ENCODE measurements around the gene SSU72. TPM values are rescaled to one million over a fixed set of nuclear protein-coding genes. Genes with fewer than 3 reads are reported as not detected.
A peak's percentile ranks its signal among the peaks of the same experiment; 100 is the strongest.
"Not testable (repeated sequence)": the region's sequence is repeated elsewhere in the genome, so short reads cannot be mapped to it uniquely, and the experiment has no call there.

The SSU72 gene
- total and polyA plus RNA-seq, 5 donors: 112 to 130 (median 113) TPM

GRCh38 chr1:1529936-1530335 is 44.7 kb downstream of the SSU72 start:
- intact Hi-C loops (cut with DNase I): no loop called here
- no peak overlapping the region for H3K4me3 ChIP-seq (ENCODE audit: low read length)
- H3K27ac ChIP-seq (ENCODE audit: low read length): no peak overlapping the region
- ATAC-seq: no peak
- no peaks in the 10 kb centered on the region for H3K27me3 ChIP-seq (ENCODE audit: control insufficient read depth, insufficient read depth)
- WGBS: 98% methylated on average over 8 of the region's 8 CpGs
- no peaks in the 10 kb centered on the region for H3K9me3 ChIP-seq (ENCODE audit: control insufficient read depth, low read length)
- no peaks in the 10 kb centered on the region for H3K4me1 ChIP-seq (ENCODE audit: control insufficient read depth, insufficient read depth, low read length)
- DNase-seq: no peak

- 95% methylated on average over 15 of the region's 18 CpGs for WGBS
- H3K27me3 ChIP-seq (ENCODE audit: control insufficient read depth, insufficient read depth): no peaks in the 10 kb centered on the region
- DNase-seq: no peak
- no peak overlapping the region for H3K27ac ChIP-seq (ENCODE audit: low read length)
- ATAC-seq: no peak
- no peak overlapping the region for H3K4me3 ChIP-seq (ENCODE audit: low read length)
- H3K9me3 ChIP-seq (ENCODE audit: control insufficient read depth, low read length): no peaks in the 10 kb centered on the region
- no peaks in the 10 kb centered on the region for H3K4me1 ChIP-seq (ENCODE audit: control insufficient read depth, insufficient read depth, low read length)
- intact Hi-C loops (cut with DNase I): no loop called here
These were observed 45.3 kb downstream of the SSU72 start for GRCh38 chr1:1529321-1529720.

GRCh38 chr1:1528301-1529267 is 46.1 kb downstream of the SSU72 start:
- ATAC-seq: peak in 1 of 2 donors; percentile 26
- DNase-seq: peak in 1 of 3 donors; percentile 51
- intact Hi-C loops (cut with DNase I): no loop called here

DNA sequence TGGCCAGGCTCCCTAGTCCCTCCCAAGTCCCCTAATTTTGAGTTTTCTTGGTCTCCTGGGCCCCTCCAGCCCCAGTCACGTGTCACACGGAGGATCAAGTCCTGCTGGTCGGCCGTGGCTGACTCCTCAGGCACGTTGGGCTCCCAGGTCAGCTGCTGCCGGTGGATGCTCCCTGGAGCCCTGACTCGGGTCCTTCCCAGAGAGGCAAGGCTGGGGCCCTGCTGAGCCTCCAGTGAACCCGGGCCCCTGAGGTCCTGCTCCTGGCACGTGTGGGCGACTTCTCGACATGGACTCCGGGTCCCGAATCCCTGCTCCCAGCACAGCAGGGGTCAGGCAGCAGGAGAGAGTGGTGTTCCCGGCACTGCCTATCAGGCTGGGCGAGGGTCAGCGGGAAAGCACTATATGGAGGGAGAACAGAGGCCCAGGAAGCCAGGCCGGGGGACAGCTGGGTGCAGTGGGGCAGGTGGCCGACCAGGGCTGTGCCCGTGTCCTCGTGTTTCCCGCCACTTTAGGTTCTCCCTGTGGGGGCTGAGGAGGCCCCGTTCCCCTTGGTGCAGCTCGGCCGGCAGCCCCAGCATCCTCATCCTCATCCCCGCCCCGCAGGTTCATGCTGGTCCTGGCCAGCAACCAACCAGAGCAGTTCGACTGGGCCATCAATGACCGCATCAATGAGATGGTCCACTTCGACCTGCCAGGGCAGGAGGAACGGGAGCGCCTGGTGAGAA is 47.4 kb downstream of the SSU72 start:
- no peak for ATAC-seq
- Histone ChIP-seq H3K4me1 (ENCODE audit: control insufficient read depth, insufficient read depth, low read length) (no peaks in the 10 kb centered on the region), H3K27me3 (ENCODE audit: control insufficient read depth, insufficient read depth) (no peaks in the 10 kb centered on the region), H3K4me3 (ENCODE audit: low read length) (no peak overlapping the region), H3K27ac (ENCODE audit: low read length) (no peak overlapping the region), H3K9me3 (ENCODE audit: control insufficient read depth, low read length) (no peaks in the 10 kb centered on the region)
- DNase-seq: no peak
- 92% methylated on average over 31 of the region's 31 CpGs for WGBS
- intact Hi-C loops (cut with DNase I): no loop called here

More at GRCh38 chr1:1528301-1529267, 46.1 kb downstream of the SSU72 start:
- Histone ChIP-seq H3K27ac (ENCODE audit: low read length) (no peak overlapping the region), H3K4me3 (ENCODE audit: low read length) (no peak overlapping the region), H3K27me3 (ENCODE audit: control insufficient read depth, insufficient read depth) (no peaks in the 10 kb centered on the region), H3K4me1 (ENCODE audit: control insufficient read depth, insufficient read depth, low read length) (no peaks in the 10 kb centered on the region), H3K9me3 (ENCODE audit: control insufficient read depth, low read length) (no peaks in the 10 kb centered on the region)
- WGBS: 83% methylated on average over 37 of the region's 37 CpGs

GRCh38 chr1:1526476-1526875 is 48.2 kb downstream of the SSU72 start:
- ATAC-seq; H3K4me1 ChIP-seq (ENCODE audit: control insufficient read depth, insufficient read depth, low read length); H3K27ac ChIP-seq (ENCODE audit: low read length); H3K4me3 ChIP-seq (ENCODE audit: low read length); H3K9me3 ChIP-seq (ENCODE audit: control insufficient read depth, low read length); intact Hi-C loops (cut with DNase I); DNase-seq; H3K27me3 ChIP-seq (ENCODE audit: control insufficient read depth, insufficient read depth): not testable (repeated sequence)
- 93% methylated on average over 19 of the region's 21 CpGs for WGBS

DNA sequence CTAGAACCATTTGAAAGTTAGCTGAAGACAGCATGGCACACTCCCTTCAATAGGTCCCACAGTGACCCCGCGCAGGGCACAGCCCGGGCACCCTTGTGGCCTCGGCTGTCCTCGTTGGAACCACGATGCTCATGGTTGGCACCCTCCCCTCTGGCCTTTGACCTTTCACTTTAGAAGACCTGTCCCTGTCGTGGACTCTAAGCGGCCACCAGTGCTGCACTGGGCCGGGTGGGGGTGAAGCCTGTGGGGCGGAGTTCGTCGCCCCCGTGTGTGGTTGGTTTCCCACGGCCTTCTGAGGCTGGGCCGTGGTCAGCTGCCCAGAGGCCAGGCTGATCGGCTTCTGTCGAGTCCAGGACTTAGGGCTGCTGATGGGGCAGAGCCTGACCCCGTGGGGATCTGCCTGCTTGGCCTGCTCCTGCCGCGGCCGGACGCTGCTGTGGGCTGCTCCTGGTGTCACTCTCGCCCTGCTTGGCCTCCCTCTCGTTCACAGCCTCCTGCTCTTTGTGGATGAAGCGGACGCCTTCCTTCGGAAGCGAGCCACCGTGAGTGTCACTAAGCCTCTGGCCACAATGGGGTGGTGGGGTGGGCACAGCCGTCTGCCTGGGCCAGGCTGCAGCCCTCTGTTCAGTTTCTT is 49.8 kb downstream of the SSU72 start:
- ATAC-seq; intact Hi-C loops (cut with DNase I); H3K4me3 ChIP-seq (ENCODE audit: low read length); H3K27ac ChIP-seq (ENCODE audit: low read length); H3K27me3 ChIP-seq (ENCODE audit: control insufficient read depth, insufficient read depth); H3K9me3 ChIP-seq (ENCODE audit: control insufficient read depth, low read length); H3K4me1 ChIP-seq (ENCODE audit: control insufficient read depth, insufficient read depth, low read length): not testable (repeated sequence)
- WGBS: 94% methylated on average over 25 of the region's 30 CpGs
- DNase-seq: peak in 1 of 3 donors; percentile 47

DNA sequence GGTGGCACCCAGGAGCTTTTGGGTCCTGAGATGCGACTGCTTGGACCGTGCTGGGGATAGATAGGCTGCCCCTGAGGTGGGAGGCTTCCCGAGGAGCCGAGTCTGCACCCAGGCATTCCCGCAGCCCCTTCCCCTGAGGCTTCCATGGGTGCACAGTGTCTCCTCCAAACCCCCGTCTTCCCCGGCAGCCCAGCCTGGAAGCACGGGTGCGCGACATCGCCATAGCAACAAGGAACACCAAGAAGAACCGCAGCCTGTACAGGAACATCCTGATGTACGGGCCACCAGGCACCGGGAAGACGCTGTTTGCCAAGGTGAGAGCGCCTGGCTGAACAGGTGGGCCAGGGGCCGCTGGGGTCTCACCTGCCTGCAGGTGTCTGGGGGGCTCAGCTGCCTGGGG is 51.0 kb downstream of the SSU72 start:
- WGBS: 91% methylated on average over 17 of the region's 17 CpGs
- H3K4me1 ChIP-seq (ENCODE audit: control insufficient read depth, insufficient read depth, low read length); H3K27me3 ChIP-seq (ENCODE audit: control insufficient read depth, insufficient read depth); intact Hi-C loops (cut with DNase I); ATAC-seq; H3K9me3 ChIP-seq (ENCODE audit: control insufficient read depth, low read length); H3K4me3 ChIP-seq (ENCODE audit: low read length); H3K27ac ChIP-seq (ENCODE audit: low read length): not testable (repeated sequence)
- DNase-seq: peak in 1 of 3 donors; percentile 43

DNA sequence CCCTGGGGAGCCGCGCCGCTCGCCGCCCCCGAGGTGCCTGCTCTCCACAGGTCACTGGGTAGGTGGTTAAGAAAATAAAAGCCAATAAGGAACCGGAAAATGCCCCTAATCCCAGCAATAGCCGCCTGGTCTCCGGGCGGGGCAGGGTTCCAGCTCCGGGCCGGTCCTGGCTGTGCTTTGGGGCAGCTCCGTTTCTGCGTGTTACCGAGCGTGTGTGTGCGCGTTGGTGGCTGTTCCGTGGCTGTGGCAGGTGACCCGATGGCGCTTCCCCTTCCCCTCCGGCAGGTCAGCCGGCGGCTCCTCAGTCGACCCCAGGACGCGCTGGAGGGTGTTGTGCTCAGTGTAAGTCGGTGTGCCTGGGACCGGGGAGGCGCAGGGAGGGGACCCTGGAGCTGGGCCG is 51.4 kb downstream of the SSU72 start:
- WGBS: 96% methylated on average over 31 of the region's 31 CpGs
- H3K4me1 ChIP-seq (ENCODE audit: control insufficient read depth, insufficient read depth, low read length); H3K27ac ChIP-seq (ENCODE audit: low read length); H3K27me3 ChIP-seq (ENCODE audit: control insufficient read depth, insufficient read depth); ATAC-seq; H3K9me3 ChIP-seq (ENCODE audit: control insufficient read depth, low read length); H3K4me3 ChIP-seq (ENCODE audit: low read length); intact Hi-C loops (cut with DNase I): not testable (repeated sequence)
- peak in 1 of 3 donors; percentile 31 for DNase-seq

- H3K27me3 ChIP-seq (ENCODE audit: control insufficient read depth, insufficient read depth); H3K27ac ChIP-seq (ENCODE audit: low read length); H3K4me1 ChIP-seq (ENCODE audit: control insufficient read depth, insufficient read depth, low read length); ATAC-seq; H3K9me3 ChIP-seq (ENCODE audit: control insufficient read depth, low read length); intact Hi-C loops (cut with DNase I); H3K4me3 ChIP-seq (ENCODE audit: low read length): not testable (repeated sequence)
- WGBS: 93% methylated on average over 30 of the region's 30 CpGs
- DNase-seq: peak in 1 of 3 donors; percentile 26
These were observed 52.1 kb downstream of the SSU72 start for GRCh38 chr1:1522536-1522935.

- ATAC-seq: no peak
- intact Hi-C loops (cut with DNase I): no loop called here
- H3K9me3 ChIP-seq (ENCODE audit: control insufficient read depth, low read length): no peaks in the 10 kb centered on the region
- no peaks in the 10 kb centered on the region for H3K4me1 ChIP-seq (ENCODE audit: control insufficient read depth, insufficient read depth, low read length)
- 96% methylated on average over 19 of the region's 19 CpGs for WGBS
- DNase-seq: peak in 2 of 3 donors; percentile 20 to 52
- H3K4me3 ChIP-seq (ENCODE audit: low read length): no peak overlapping the region
- no peaks in the 10 kb centered on the region for H3K27me3 ChIP-seq (ENCODE audit: control insufficient read depth, insufficient read depth)
- no peak overlapping the region for H3K27ac ChIP-seq (ENCODE audit: low read length)
These were observed 53.3 kb downstream of the SSU72 start for GRCh38 chr1:1521331-1521730.
